Tibial artery (tissue), 4 donors: Measurements from ENCODE around the gene CAMKK2.

Experiments
- DNase-seq, 2 donors: peaks; one replicate each; pipeline ENCODE4 v3.0.0-alpha.2; 2019
- H3K27ac ChIP-seq, 2 donors: fragments of 200-600 bp; sonication (generic) in 1 of 2; 1 replicate in 1 of 2; 2 replicates in 1 of 2; pipeline ENCODE4 v1.5.1; 2018 to 2019; ENCODE audit warnings: mild to moderate bottlenecking in 1 of 2
- H3K27me3 ChIP-seq, 2 donors: fragments of 200-600 bp; sonication (generic) in 1 of 2; one replicate each; pipeline versions ENCODE4 v1.5.1 to v1.6.0; 2016 to 2019
- H3K36me3 ChIP-seq, 3 donors: fragments of 200-600 bp; sonication (generic) in 2 of 3; one replicate each; pipeline ENCODE4 v1.5.1; 2016 to 2019; ENCODE audit warnings: mild to moderate bottlenecking in 2 of 3
- H3K4me1 ChIP-seq, 4 donors: fragments of 200-600 bp; sonication (generic) in 2 of 4; 1 replicate in 3 of 4; 2 replicates in 1 of 4; pipeline ENCODE4 v1.5.1; 2016 to 2019
- H3K4me3 ChIP-seq, 2 donors: fragments of 200-600 bp; sonication (generic) in 1 of 2; 1 replicate in 1 of 2; 2 replicates in 1 of 2; pipeline ENCODE4 v1.5.1; 2018 to 2019; ENCODE audit warnings: mild to moderate bottlenecking in 2 of 2
- H3K9me3 ChIP-seq, 3 donors: fragments of 200-600 bp; sonication (generic) in 1 of 3; one replicate each; pipeline ENCODE4 v1.5.1; 2016 to 2019
- intact Hi-C: fragments of 100-400 bp; cut with DNase I; formaldehyde crosslinking; loops from one replicate; pipeline ENCODE4 v1.15.0; 2023; ENCODE audit warnings: low total_unique reads
- TF ChIP-seq, protein P1 (sequence below), 2 experiments: fragments of 200-600 bp in 1 of 2; fragments of 450-650 bp in 1 of 2; IDR thresholded peaks; one replicate each; pipeline ENCODE4 v1.5.1; 2017 to 2019; ENCODE audit warnings: antibody characterized with exemption in 2 of 2, mild to moderate bottlenecking in 1 of 2, moderate library complexity in 1 of 2

The CAMKK2 gene

DNA sequence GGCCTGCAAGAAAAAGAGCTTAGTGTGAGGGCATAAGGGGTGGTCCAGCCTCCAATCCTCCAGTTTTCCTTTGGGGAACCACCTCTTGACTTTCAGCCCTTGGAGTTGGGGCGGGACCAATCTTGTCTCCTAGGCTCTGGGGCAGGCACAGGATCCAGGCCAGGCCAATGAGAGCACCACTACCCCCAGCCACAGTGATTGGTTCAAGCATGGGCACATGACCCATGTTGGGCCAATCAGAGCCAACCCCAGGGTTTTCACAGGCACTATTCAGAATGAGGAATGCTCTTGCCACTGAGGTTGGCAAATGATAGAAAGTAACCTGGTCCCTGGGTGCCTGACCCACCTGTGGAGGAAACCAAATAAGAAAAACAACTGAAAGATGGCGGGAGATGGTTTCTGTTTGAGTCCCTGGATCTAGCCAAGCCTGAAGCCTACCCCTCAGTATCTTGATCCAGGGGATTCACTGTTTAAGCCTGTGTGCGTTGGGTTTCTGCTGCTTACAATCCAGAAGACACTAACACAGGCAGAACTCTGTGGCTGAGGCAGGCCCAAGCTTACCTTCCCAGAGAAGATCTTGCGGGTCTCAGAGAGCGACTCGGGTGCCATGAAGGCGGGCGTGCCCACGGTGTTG, 43.7 kb downstream of the CAMKK2 start:
- TF ChIP-seq, protein P1, sequence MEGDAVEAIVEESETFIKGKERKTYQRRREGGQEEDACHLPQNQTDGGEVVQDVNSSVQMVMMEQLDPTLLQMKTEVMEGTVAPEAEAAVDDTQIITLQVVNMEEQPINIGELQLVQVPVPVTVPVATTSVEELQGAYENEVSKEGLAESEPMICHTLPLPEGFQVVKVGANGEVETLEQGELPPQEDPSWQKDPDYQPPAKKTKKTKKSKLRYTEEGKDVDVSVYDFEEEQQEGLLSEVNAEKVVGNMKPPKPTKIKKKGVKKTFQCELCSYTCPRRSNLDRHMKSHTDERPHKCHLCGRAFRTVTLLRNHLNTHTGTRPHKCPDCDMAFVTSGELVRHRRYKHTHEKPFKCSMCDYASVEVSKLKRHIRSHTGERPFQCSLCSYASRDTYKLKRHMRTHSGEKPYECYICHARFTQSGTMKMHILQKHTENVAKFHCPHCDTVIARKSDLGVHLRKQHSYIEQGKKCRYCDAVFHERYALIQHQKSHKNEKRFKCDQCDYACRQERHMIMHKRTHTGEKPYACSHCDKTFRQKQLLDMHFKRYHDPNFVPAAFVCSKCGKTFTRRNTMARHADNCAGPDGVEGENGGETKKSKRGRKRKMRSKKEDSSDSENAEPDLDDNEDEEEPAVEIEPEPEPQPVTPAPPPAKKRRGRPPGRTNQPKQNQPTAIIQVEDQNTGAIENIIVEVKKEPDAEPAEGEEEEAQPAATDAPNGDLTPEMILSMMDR (IDR thresholded peaks at IDR 0.05) = no peak
- no peak for DNase-seq
- no peak overlapping the region for H3K27ac ChIP-seq
- H3K27me3 ChIP-seq = no peaks in the 10 kb centered on the region
- no peaks in the 10 kb centered on the region for H3K4me1 ChIP-seq
- H3K9me3 ChIP-seq = no peaks in the 10 kb centered on the region
- H3K4me3 ChIP-seq = no peak overlapping the region
- intact Hi-C loops = no loop called here
- H3K36me3 ChIP-seq = peaks cover 57 to 94% (median 69%) of the 10 kb centered on the region in 3 donors

DNA sequence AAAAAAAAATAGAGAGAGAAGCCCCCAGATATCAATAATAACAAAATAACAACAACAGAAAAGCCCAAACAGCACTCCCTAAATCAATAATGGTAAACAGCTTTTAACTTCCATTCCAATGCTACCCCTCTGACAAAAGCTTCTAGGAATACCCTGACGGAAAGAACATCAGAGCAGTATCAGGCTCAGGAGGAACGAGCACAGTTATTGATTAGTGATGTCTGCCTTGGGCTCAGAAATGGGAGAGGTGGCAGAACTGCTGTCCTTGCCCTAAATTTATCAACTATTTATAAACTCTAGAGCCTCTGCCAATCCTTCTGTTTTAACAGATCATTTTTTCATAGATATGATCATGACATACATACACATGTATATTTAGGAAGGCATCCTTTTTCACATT, 44.7 kb downstream of the CAMKK2 start:
- Histone ChIP-seq H3K36me3 (peaks cover 59 to 94% (median 78%) of the 10 kb centered on the region in 3 donors), H3K4me1 (no peaks in the 10 kb centered on the region), H3K4me3 (no peak overlapping the region), H3K9me3 (no peaks in the 10 kb centered on the region), H3K27ac (no peak overlapping the region), H3K27me3 (no peaks in the 10 kb centered on the region)
- TF ChIP-seq, protein P1 (IDR thresholded peaks at IDR 0.05) = no peak
- no peak for DNase-seq
- intact Hi-C loops = no loop called here

DNA sequence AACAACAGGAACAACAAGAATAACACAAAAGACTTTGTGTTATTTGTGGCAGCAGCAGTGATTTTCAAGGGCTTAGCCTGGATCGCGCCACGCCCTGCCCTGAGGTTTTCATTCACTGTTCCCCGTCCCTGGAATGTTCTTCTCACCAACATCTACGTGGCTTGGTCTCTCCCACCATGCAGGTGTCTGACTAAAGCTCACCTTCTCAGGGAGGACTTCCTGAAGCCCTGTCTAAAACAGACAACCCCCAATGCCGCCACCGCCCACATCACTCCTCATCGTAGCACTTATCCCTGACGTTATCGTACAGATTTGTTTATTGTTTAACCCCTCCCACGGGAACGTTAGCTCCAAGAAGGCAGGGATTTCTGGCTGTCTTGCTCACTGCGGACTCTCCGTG, 46.1 kb downstream of the CAMKK2 start:
- no peak for DNase-seq
- no peaks in the 10 kb centered on the region for H3K27me3 ChIP-seq
- no peaks in the 10 kb centered on the region for H3K9me3 ChIP-seq
- no peak overlapping the region for H3K27ac ChIP-seq
- H3K36me3 ChIP-seq = peaks cover 59 to 95% (median 79%) of the 10 kb centered on the region in 3 donors
- H3K4me1 ChIP-seq = no peaks in the 10 kb centered on the region
- intact Hi-C loops = no loop called here
- H3K4me3 ChIP-seq = no peak overlapping the region
- TF ChIP-seq, protein P1 (IDR thresholded peaks at IDR 0.05) = no peak

DNA sequence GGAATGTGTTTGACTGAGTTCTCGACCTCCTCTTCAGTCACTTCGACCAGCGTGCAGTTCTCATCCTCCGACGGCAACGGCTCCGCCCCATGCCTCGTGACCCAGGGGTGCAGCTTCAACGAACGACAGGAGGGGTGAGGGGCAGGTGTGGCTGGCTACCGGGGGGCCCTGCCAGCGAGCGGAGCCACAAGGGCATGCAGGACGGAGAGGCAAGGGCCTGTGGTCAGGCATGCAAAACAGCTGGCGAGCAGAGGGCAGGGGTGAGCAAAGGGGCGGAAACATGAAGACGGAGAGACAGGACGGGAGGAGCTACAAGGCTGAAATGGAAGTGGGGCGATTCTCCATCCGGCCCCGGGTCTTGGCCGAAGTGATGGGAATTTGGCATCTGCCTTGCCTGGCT, 47.9 kb downstream of the CAMKK2 start:
- no peak overlapping the region for H3K27ac ChIP-seq
- H3K4me1 ChIP-seq = no peaks in the 10 kb centered on the region
- H3K4me3 ChIP-seq = no peak overlapping the region
- TF ChIP-seq, protein P1 (IDR thresholded peaks at IDR 0.05) = no peak
- intact Hi-C loops = no loop called here
- H3K36me3 ChIP-seq = peaks cover 54 to 99% (median 83%) of the 10 kb centered on the region in 3 donors
- no peak for DNase-seq
- no peaks in the 10 kb centered on the region for H3K9me3 ChIP-seq
- H3K27me3 ChIP-seq = no peaks in the 10 kb centered on the region

DNA sequence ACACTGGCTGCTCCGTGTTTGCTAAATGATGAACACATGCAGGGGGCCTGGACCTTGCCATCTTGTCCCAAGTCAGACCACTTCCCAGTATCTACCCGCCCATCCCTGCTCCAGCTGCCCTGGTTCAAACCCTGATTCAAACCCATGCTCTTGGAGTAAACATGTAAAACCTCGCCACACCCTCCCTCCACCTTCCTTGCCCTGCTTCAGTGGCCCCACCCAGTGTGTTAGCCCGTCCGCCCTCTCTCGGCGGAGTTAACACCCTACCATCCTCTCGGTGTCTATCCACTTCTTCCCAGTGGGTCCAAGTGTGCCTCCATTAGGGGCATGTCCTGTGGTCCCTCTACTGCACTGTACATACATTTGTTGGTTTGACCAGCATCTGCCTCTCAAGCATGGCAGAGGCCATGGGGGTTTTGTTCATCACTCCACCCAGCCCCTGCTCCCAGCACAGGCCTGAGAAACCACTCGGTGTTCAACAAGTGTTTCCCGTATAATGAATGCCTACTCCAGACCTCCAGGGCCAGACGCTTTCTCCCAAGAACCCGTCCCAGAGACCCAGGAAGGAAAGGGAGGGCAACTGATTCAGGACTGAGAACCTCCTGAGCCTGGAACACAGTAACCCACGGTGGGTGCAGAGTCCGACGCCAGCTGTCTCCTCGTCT, 49.5 kb downstream of the CAMKK2 start:
- peaks cover 39 to 86% (median 74%) of the 10 kb centered on the region in 3 donors for H3K36me3 ChIP-seq
- TF ChIP-seq, protein P1 (IDR thresholded peaks at IDR 0.05) = no peak
- no peak overlapping the region for H3K27ac ChIP-seq
- H3K4me3 ChIP-seq = no peak overlapping the region
- no peaks in the 10 kb centered on the region for H3K27me3 ChIP-seq
- no peak for DNase-seq
- H3K4me1 ChIP-seq = no peaks in the 10 kb centered on the region
- H3K9me3 ChIP-seq = no peaks in the 10 kb centered on the region
- intact Hi-C loops = no loop called here
